GM10248 (cell line): ENCODE measurements around the gene GMDS.

Experiments
- CTCF ChIA-PET: fragments of 300-600 bp; sonication (Branson Sonifier 250); formaldehyde crosslinking; extraction: SDS; loops from one replicate; lab custom pipeline; 2021; ENCODE audit warnings: antibody characterized with exemption; lab: Yijun Ruan, JAX
- POLR2A ChIA-PET: fragments of 350-650 bp; sonication (Branson Sonifier 250); formaldehyde crosslinking; extraction: SDS; loops from one replicate; lab custom pipeline; 2020; ENCODE audit warnings: antibody characterized with exemption; lab: Yijun Ruan, JAX
- DNase-seq: peaks from one replicate; pipeline ENCODE4 v3.0.0; 2012; ENCODE audit errors: extremely low spot score
- TF ChIP-seq, protein P1 (sequence below): IDR thresholded peaks from 2 replicates; pipeline ENCODE4 v1.5.1; 2012; ENCODE audit warnings: mild to moderate bottlenecking, low read depth; ENCODE audit errors: extremely low read depth, missing control alignments, control extremely low read depth

GMDS gene

DNA sequence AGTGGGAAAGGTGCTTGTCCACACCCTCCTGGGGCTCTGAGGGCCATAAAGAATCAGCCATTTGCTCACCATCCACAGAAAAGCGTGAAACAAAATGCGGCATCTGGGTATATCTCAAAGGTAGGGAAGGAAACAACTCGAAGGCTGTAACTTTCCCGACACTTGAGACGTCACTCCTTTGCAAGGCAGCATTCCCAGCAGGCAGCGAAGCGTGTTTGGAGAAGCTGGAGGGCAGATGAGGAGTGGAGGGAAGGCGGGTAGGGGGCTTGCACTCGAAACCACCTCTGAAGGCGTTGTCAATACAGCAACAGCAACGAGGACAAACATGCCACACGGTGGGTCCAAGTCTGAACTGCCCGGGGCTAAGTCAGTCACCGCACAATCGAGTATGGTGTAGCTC, 537.3 kb downstream of the GMDS start:
- ChIA-PET CTCF (no interaction called here), POLR2A (no interaction called here)
- TF ChIP-seq, protein P1, sequence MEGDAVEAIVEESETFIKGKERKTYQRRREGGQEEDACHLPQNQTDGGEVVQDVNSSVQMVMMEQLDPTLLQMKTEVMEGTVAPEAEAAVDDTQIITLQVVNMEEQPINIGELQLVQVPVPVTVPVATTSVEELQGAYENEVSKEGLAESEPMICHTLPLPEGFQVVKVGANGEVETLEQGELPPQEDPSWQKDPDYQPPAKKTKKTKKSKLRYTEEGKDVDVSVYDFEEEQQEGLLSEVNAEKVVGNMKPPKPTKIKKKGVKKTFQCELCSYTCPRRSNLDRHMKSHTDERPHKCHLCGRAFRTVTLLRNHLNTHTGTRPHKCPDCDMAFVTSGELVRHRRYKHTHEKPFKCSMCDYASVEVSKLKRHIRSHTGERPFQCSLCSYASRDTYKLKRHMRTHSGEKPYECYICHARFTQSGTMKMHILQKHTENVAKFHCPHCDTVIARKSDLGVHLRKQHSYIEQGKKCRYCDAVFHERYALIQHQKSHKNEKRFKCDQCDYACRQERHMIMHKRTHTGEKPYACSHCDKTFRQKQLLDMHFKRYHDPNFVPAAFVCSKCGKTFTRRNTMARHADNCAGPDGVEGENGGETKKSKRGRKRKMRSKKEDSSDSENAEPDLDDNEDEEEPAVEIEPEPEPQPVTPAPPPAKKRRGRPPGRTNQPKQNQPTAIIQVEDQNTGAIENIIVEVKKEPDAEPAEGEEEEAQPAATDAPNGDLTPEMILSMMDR = no peak
- no peak for DNase-seq

DNA sequence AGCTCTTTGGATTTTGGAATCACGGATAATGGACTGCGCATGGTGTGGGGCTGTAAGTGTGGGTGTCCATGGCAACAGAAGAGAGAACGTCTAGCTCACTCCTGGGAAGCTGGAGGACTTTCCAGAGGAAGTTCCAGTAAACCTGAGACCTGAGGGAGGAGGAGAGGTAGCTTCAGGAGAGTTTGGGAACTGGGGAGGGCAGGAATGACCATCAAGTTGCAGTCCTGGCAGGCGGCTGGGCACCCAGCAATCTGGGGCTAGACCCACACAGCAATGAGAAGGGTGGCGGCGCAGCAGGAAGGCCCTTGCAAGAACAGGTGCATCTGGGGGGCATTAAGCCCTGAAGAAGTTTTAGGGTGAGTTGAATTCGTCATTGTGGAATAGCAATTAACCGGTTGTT, 539.8 kb downstream of the GMDS start:
- CTCF ChIA-PET = interaction anchor here (0.8 to 1.6 kb wide), 2 partner anchors 10 to 63 kb away, joined by 3 read pairs; no protein-coding TSS in a partner anchor
- TF ChIP-seq, protein P1 = no peak
- no peak for DNase-seq
- POLR2A ChIA-PET = no interaction called here

DNA sequence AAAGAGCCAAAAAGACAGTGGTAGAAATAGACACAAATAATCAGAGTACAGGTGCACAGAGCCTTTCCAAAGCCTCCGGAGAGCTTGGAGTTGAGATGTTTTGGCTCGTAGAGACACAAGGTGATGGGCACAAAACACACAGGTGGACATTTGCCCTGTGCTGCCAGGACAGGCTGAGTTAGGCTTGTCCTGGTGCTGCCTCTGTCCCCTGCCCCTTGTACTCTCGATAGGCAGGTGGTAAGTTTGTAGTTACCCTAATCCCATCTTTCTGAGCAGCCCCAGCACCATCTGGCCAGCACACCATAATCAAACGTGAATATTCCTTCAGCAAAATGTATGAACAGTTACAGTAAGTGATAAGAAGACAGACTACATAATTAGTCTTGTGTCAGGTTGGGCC, 540.2 kb downstream of the GMDS start:
- ChIA-PET POLR2A (no interaction called here), CTCF (interaction anchor here (0.8 kb wide), 1 partner anchor 10 kb away, joined by 3 read pairs; no protein-coding TSS in a partner anchor)
- DNase-seq = no peak
- TF ChIP-seq, protein P1 = no peak

DNA sequence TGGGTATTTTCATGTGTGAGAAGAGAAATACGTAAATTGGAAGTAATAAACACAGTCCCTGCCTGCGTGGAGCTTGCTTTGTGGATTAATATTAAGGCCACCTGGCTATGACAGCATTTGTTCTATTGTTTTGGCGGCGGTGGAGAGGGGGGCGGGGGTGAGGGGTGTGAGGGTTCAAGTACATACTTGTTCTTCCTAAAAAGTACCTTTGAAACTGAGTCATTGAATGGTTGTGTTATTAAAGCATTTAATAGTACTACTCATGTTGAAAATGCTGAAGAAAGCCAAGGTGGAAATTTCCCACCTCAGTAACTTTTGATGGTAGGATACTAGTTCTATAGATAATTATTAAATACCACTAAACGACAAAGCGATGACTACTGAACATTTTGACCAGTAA, 540.7 kb downstream of the GMDS start:
- ChIA-PET POLR2A (no interaction called here), CTCF (no interaction called here)
- TF ChIP-seq, protein P1 = no peak
- no peak for DNase-seq

DNA sequence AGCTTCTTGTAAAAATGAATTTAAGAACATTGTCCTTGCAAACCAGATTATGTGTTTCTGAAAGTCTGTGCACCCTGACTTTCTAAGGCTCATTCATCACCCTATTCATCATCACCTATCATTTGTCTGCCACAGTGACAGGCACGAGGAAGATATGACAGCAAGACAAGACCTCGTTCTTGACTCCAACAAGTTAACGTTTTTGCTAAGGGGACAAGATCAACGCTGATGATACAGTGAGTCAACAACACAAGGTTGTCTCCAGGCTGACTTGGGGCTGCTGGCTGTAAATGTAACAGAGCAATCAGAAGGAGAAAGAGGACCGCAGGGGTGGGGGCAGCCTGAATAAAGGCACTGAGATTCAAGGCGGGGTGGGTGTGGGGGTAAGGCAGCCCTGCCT, 541.5 kb downstream of the GMDS start:
- TF ChIP-seq, protein P1 = no peak
- POLR2A ChIA-PET = no interaction called here
- CTCF ChIA-PET = interaction anchor here (0.8 to 1.9 kb wide), 3 partner anchors 20 to 400 kb away, joined by 3 to 7 read pairs (median 4); no protein-coding TSS in a partner anchor
- DNase-seq = no peak

DNA sequence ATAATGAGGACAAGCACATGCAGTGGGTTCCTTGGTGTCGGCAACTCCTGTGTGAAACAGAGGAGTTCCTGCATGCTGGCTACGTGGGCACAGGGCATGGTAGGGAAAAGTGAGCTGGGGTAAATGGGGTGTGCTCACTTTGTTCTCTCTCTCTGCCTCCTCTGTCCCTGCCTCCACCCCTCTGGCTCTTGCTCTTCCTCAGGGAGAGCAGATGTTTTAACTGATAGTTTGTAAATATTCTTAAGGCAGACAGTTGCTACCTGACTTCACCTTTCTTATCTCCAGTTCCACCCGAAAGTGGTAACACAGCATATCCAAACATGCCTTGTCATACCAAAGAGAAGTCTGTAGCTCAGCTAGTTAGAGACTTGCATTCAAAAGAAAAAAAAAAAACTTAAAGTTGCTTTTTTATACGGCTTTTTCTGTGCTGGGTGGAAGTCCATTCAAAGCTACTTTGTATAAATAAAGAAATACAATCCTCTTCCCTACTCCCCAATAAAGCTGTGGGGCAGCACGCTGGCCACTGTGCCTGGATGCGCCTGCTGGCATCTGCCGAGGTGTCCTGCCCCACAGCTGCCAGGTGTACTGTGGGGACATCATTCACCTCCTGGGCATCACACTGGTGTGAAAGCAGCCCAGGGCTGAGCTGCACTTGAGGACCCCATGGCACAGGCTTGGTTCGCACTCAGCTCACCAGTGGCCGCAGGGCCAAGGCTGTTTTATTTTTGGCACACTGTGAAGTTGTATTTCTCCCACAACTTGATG, 542.1 kb downstream of the GMDS start:
- ChIA-PET POLR2A (no interaction called here), CTCF (interaction anchor here (0.8 to 1.9 kb wide), 4 partner anchors 12 to 401 kb away, joined by 3 to 7 read pairs (median 4); no protein-coding TSS in a partner anchor)
- no peak for DNase-seq
- TF ChIP-seq, protein P1 = no peak
